Measurements from ENCODE around the gene AGRN.

- TF ChIP-seq, protein P1, sequence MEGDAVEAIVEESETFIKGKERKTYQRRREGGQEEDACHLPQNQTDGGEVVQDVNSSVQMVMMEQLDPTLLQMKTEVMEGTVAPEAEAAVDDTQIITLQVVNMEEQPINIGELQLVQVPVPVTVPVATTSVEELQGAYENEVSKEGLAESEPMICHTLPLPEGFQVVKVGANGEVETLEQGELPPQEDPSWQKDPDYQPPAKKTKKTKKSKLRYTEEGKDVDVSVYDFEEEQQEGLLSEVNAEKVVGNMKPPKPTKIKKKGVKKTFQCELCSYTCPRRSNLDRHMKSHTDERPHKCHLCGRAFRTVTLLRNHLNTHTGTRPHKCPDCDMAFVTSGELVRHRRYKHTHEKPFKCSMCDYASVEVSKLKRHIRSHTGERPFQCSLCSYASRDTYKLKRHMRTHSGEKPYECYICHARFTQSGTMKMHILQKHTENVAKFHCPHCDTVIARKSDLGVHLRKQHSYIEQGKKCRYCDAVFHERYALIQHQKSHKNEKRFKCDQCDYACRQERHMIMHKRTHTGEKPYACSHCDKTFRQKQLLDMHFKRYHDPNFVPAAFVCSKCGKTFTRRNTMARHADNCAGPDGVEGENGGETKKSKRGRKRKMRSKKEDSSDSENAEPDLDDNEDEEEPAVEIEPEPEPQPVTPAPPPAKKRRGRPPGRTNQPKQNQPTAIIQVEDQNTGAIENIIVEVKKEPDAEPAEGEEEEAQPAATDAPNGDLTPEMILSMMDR (IDR thresholded peaks at IDR 0.05): no peak
- TF ChIP-seq POLR2A (IDR thresholded peaks at IDR 0.05): no peak
Measured at GRCh38 chr1:1093610-1093943, 73.7 kb downstream of the AGRN start.
